Measurements from ENCODE around the gene MED4.
"Not testable (repeated sequence)": the region's sequence is repeated elsewhere in the genome, so short reads cannot be mapped to it uniquely, and the experiment has no call there.

MED4 gene

GRCh38 chr13:48086272-48086671 lies 8.6 kb downstream of the MED4 start:
- Histone ChIP-seq H3K9ac (ENCODE audit: low read depth, low read length) (no peak overlapping the region), H3K9me3 (ENCODE audit: control insufficient read depth, insufficient read depth, low read length) (no peaks in the 10 kb centered on the region), H3K4me3 (ENCODE audit: low read depth, low read length) (no peak overlapping the region), H3K4me1 (ENCODE audit: control insufficient read depth, insufficient read depth, low read length) (no peaks in the 10 kb centered on the region), H3K36me3 (ENCODE audit: control insufficient read depth, insufficient read depth, low read length) (peaks cover 3% of the 10 kb centered on the region), H3K27me3 (ENCODE audit: control insufficient read depth, insufficient read depth, low read length) (no peaks in the 10 kb centered on the region)

- Histone ChIP-seq H3K27me3 (ENCODE audit: control insufficient read depth, insufficient read depth, low read length) (no peaks in the 10 kb centered on the region), H3K4me1 (ENCODE audit: control insufficient read depth, insufficient read depth, low read length) (no peaks in the 10 kb centered on the region), H3K4me3 (ENCODE audit: low read depth, low read length) (no peak overlapping the region), H3K9ac (ENCODE audit: low read depth, low read length) (no peak overlapping the region), H3K36me3 (ENCODE audit: control insufficient read depth, insufficient read depth, low read length) (peaks cover 15% of the 10 kb centered on the region), H3K9me3 (ENCODE audit: control insufficient read depth, insufficient read depth, low read length) (no peaks in the 10 kb centered on the region)
Measured at GRCh38 chr13:48081739-48082138, 13.2 kb downstream of the MED4 start.

GRCh38 chr13:48078251-48078656 lies 16.6 kb downstream of the MED4 start:
- Histone ChIP-seq H3K9ac (ENCODE audit: low read depth, low read length) (no peak overlapping the region), H3K4me3 (ENCODE audit: low read depth, low read length) (no peak overlapping the region), H3K36me3 (ENCODE audit: control insufficient read depth, insufficient read depth, low read length) (peaks cover 23% of the 10 kb centered on the region), H3K4me1 (ENCODE audit: control insufficient read depth, insufficient read depth, low read length) (no peaks in the 10 kb centered on the region), H3K27me3 (ENCODE audit: control insufficient read depth, insufficient read depth, low read length) (no peaks in the 10 kb centered on the region), H3K9me3 (ENCODE audit: control insufficient read depth, insufficient read depth, low read length) (no peaks in the 10 kb centered on the region)

GRCh38 chr13:48074006-48074405 lies 20.9 kb downstream of the MED4 start:
- Histone ChIP-seq H3K9ac (ENCODE audit: low read depth, low read length) (no peak overlapping the region), H3K4me3 (ENCODE audit: low read depth, low read length) (no peak overlapping the region), H3K27me3 (ENCODE audit: control insufficient read depth, insufficient read depth, low read length) (no peaks in the 10 kb centered on the region), H3K9me3 (ENCODE audit: control insufficient read depth, insufficient read depth, low read length) (peaks cover 28% of the 10 kb centered on the region), H3K4me1 (ENCODE audit: control insufficient read depth, insufficient read depth, low read length) (no peaks in the 10 kb centered on the region), H3K36me3 (ENCODE audit: control insufficient read depth, insufficient read depth, low read length) (peaks cover 38% of the 10 kb centered on the region)

GRCh38 chr13:48072787-48073186 lies 22.1 kb downstream of the MED4 start:
- Histone ChIP-seq H3K36me3 (ENCODE audit: control insufficient read depth, insufficient read depth, low read length) (peaks cover 33% of the 10 kb centered on the region), H3K9me3 (ENCODE audit: control insufficient read depth, insufficient read depth, low read length) (peaks cover 35% of the 10 kb centered on the region), H3K4me3 (ENCODE audit: low read depth, low read length) (no peak overlapping the region)

GRCh38 chr13:48072304-48072703 lies 22.6 kb downstream of the MED4 start:
- no peaks in the 10 kb centered on the region for H3K27me3 ChIP-seq (ENCODE audit: control insufficient read depth, insufficient read depth, low read length)
- H3K9ac ChIP-seq (ENCODE audit: low read depth, low read length): no peak overlapping the region
- H3K36me3 ChIP-seq (ENCODE audit: control insufficient read depth, insufficient read depth, low read length): peaks cover 33% of the 10 kb centered on the region
- peaks cover 38% of the 10 kb centered on the region for H3K9me3 ChIP-seq (ENCODE audit: control insufficient read depth, insufficient read depth, low read length)
- no peaks in the 10 kb centered on the region for H3K4me1 ChIP-seq (ENCODE audit: control insufficient read depth, insufficient read depth, low read length)
- no peak overlapping the region for H3K4me3 ChIP-seq (ENCODE audit: low read depth, low read length)

More at GRCh38 chr13:48072787-48073186, 22.1 kb downstream of the MED4 start:
- Histone ChIP-seq H3K9ac (ENCODE audit: low read depth, low read length) (no peak overlapping the region), H3K4me1 (ENCODE audit: control insufficient read depth, insufficient read depth, low read length) (no peaks in the 10 kb centered on the region), H3K27me3 (ENCODE audit: control insufficient read depth, insufficient read depth, low read length) (no peaks in the 10 kb centered on the region)

- no peak overlapping the region for H3K9ac ChIP-seq (ENCODE audit: low read depth, low read length)
- peaks cover 49% of the 10 kb centered on the region for H3K9me3 ChIP-seq (ENCODE audit: control insufficient read depth, insufficient read depth, low read length)
Measured at GRCh38 chr13:48070942-48071341, 24.0 kb downstream of the MED4 start.

GRCh38 chr13:48069573-48069972 lies 25.3 kb downstream of the MED4 start:
- no peaks in the 10 kb centered on the region for H3K27me3 ChIP-seq (ENCODE audit: control insufficient read depth, insufficient read depth, low read length)
- H3K9ac ChIP-seq (ENCODE audit: low read depth, low read length): no peak overlapping the region
- no peaks in the 10 kb centered on the region for H3K4me1 ChIP-seq (ENCODE audit: control insufficient read depth, insufficient read depth, low read length)
- peaks cover 50% of the 10 kb centered on the region for H3K9me3 ChIP-seq (ENCODE audit: control insufficient read depth, insufficient read depth, low read length)
- no peak overlapping the region for H3K4me3 ChIP-seq (ENCODE audit: low read depth, low read length)
- H3K36me3 ChIP-seq (ENCODE audit: control insufficient read depth, insufficient read depth, low read length): peaks cover 34% of the 10 kb centered on the region

More at GRCh38 chr13:48070942-48071341, 24.0 kb downstream of the MED4 start:
- no peaks in the 10 kb centered on the region for H3K27me3 ChIP-seq (ENCODE audit: control insufficient read depth, insufficient read depth, low read length)
- no peak overlapping the region for H3K4me3 ChIP-seq (ENCODE audit: low read depth, low read length)
- H3K36me3 ChIP-seq (ENCODE audit: control insufficient read depth, insufficient read depth, low read length): peaks cover 33% of the 10 kb centered on the region
- H3K4me1 ChIP-seq (ENCODE audit: control insufficient read depth, insufficient read depth, low read length): no peaks in the 10 kb centered on the region

- Histone ChIP-seq H3K9me3 (ENCODE audit: control insufficient read depth, insufficient read depth, low read length) (peaks cover 50% of the 10 kb centered on the region), H3K27me3 (ENCODE audit: control insufficient read depth, insufficient read depth, low read length) (no peaks in the 10 kb centered on the region), H3K4me3 (ENCODE audit: low read depth, low read length) (no peak overlapping the region), H3K9ac (ENCODE audit: low read depth, low read length) (no peak overlapping the region), H3K4me1 (ENCODE audit: control insufficient read depth, insufficient read depth, low read length) (no peaks in the 10 kb centered on the region), H3K36me3 (ENCODE audit: control insufficient read depth, insufficient read depth, low read length) (peaks cover 34% of the 10 kb centered on the region)
Measured at GRCh38 chr13:48068952-48069351, 26.0 kb downstream of the MED4 start.

- Histone ChIP-seq H3K9me3 (ENCODE audit: control insufficient read depth, insufficient read depth, low read length) (peaks cover 50% of the 10 kb centered on the region), H3K9ac (ENCODE audit: low read depth, low read length) (no peak overlapping the region), H3K36me3 (ENCODE audit: control insufficient read depth, insufficient read depth, low read length) (peaks cover 27% of the 10 kb centered on the region), H3K27me3 (ENCODE audit: control insufficient read depth, insufficient read depth, low read length) (no peaks in the 10 kb centered on the region), H3K4me3 (ENCODE audit: low read depth, low read length) (no peak overlapping the region), H3K4me1 (ENCODE audit: control insufficient read depth, insufficient read depth, low read length) (no peaks in the 10 kb centered on the region)
Measured at GRCh38 chr13:48068036-48068435, 26.9 kb downstream of the MED4 start.

- H3K27me3 ChIP-seq (ENCODE audit: control insufficient read depth, insufficient read depth, low read length): no peaks in the 10 kb centered on the region
- H3K36me3 ChIP-seq (ENCODE audit: control insufficient read depth, insufficient read depth, low read length): peaks cover 13% of the 10 kb centered on the region
- peaks cover 44% of the 10 kb centered on the region for H3K9me3 ChIP-seq (ENCODE audit: control insufficient read depth, insufficient read depth, low read length)
- no peak overlapping the region for H3K4me3 ChIP-seq (ENCODE audit: low read depth, low read length)
- H3K4me1 ChIP-seq (ENCODE audit: control insufficient read depth, insufficient read depth, low read length): no peaks in the 10 kb centered on the region
- H3K9ac ChIP-seq (ENCODE audit: low read depth, low read length): no peak overlapping the region
Measured at GRCh38 chr13:48066310-48066989, 28.5 kb downstream of the MED4 start.

- H3K9ac ChIP-seq (ENCODE audit: low read depth, low read length); H3K4me3 ChIP-seq (ENCODE audit: low read depth, low read length): not testable (repeated sequence)
Measured at GRCh38 chr13:48059951-48060350, 35.0 kb downstream of the MED4 start.

More at GRCh38 chr13:48059951-48060350, 35.0 kb downstream of the MED4 start:
- H3K4me1 ChIP-seq (ENCODE audit: control insufficient read depth, insufficient read depth, low read length); H3K27me3 ChIP-seq (ENCODE audit: control insufficient read depth, insufficient read depth, low read length); H3K36me3 ChIP-seq (ENCODE audit: control insufficient read depth, insufficient read depth, low read length); H3K9me3 ChIP-seq (ENCODE audit: control insufficient read depth, insufficient read depth, low read length): not testable (repeated sequence)
